IMR-90 (cell line): ENCODE measurements around the gene MGAT4A.

Source experiments
- CTCF ChIP-seq: conservative IDR thresholded peaks from 2 replicates; pipeline ENCODE4 v1.5.1; 2012; ENCODE audit warnings: mild to moderate bottlenecking, low read depth, low read length, improper control_type of control experiment
- RCOR1 ChIP-seq: IDR thresholded peaks from 2 replicates; pipeline ENCODE4 v1.6.1; 2012; ENCODE audit warnings: mild to moderate bottlenecking, low read length, improper control_type of control experiment; ENCODE audit not compliant: insufficient replicate concordance
- SMC3 ChIP-seq: fragments of 150-350 bp; IDR thresholded peaks from 2 replicates; pipeline ENCODE4 v1.6.1; 2016; ENCODE audit warnings: low read depth, mild to moderate bottlenecking, antibody characterized with exemption, low read length, moderate library complexity

- no peak for TF ChIP-seq CTCF
- no peak for TF ChIP-seq SMC3
- no peak for TF ChIP-seq RCOR1
Observed at GRCh38 chr2:98588880-98589431, 142.0 kb downstream of the MGAT4A start.
